Suppressor macrophage treated with lipopolysaccharide for 1 hour (primary cell): Measurements from ENCODE around the gene ABHD16A.

Source experiments
- DNase-seq, 3 donors: peaks; one replicate each; pipeline ENCODE4 v3.0.0-alpha.2; 2020 to 2022

The ABHD16A gene

DNA sequence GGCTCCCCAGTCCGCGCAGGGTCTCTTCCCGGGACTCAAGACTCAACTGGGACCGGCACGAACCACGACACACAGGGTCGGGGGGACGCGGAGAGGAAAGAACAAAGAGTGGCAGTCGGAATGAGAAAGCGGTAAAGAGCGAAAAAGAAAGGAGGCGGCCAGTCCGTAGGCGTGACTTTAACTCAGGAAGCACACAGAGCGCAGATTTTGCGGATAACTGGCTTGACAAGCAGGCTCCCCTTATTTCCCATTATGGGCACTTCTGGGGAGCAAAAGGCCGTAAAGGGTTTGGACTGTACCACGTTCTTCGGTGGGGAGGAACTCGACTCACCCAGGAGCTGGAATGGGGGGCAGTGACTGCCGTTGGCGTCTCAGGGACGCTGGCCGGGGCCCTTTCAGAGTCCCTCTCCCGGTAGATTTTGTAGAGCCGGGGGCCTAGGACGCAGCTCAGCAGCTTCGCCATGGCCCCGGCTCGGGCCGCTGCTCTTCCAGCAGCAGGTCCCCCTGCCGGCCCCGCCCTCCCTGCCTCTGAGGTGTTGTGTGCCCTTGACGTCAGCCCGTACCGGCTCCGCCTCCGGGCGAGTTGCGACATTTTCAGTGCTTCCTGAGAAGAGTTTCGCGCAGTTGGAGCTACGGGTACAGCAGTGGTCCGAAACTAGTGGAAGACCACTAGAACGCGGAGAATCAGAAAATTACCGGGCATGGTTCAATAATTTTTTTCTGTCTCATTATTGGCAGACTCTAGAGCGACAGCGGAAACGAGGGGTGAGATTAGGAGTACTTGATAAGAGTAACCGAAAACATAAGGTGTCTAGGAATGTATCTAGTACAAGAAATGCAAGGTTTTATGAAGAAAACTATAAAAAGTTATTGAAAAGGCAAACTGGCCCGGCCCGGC, at the start of gene ABHD16A:
TSS of gene ABHD16A (minus strand) at position 506 of the 898 bp plus-strand sequence. CDS start at position 463, 43 bp downstream.
- DNase-seq = peak; percentile 99

DNA sequence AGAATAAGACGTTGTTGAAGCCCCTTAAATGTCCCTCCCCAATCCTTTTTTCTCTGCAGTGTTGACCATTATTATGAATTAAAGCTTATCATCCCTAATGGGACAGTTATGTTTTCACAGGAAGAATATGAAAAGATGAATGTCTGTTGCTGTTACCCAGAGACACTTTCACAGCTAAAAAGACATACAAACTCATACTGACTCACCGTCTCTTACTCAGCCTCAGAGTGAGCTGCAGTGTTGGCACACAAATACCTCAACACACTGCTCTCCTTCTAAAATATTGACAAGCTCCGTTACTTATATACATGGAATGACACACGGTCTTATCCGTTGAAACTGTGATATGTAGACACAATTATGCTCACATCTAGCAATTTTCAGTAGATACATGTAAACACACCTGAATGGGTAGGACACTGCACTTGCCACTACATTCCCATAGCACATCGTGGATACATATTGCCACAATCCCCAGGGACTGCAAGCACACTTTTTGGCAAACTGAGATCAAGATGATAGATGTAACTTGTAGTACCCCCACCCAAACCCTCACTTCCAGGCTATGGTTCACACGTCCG, 49.7 kb upstream of the ABHD16A start:
- peak in 1 of 3 donors; percentile 11 for DNase-seq

DNA sequence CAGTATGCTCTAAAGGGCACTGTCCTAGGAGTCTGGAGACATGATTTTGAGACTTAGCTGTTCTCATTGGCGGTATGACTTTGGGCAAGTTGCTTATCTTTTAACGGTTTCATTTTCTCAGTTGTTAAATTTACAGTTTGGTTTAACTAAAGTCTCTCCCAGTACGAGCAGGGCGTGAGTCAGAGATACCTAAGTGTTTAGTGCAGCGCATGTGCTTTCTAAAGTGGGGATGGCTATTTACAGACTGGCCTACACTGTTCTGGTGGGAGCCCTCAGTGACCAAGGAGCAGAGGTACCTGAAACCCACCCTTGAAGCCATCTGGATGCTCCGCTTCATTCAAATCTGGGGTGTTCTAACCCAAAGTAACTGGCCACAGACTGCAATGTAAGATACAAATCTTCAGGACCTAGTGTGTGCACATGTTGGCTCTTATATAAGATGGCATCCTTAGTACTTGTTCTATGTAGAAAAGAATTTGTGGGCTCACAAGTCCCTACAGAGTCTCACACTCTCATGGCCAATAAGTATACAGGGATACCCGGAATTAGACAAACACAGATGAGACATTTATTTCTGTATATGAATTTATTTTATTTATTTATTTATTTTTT, 47.4 kb upstream of the ABHD16A start:
- DNase-seq = no peak

DNA sequence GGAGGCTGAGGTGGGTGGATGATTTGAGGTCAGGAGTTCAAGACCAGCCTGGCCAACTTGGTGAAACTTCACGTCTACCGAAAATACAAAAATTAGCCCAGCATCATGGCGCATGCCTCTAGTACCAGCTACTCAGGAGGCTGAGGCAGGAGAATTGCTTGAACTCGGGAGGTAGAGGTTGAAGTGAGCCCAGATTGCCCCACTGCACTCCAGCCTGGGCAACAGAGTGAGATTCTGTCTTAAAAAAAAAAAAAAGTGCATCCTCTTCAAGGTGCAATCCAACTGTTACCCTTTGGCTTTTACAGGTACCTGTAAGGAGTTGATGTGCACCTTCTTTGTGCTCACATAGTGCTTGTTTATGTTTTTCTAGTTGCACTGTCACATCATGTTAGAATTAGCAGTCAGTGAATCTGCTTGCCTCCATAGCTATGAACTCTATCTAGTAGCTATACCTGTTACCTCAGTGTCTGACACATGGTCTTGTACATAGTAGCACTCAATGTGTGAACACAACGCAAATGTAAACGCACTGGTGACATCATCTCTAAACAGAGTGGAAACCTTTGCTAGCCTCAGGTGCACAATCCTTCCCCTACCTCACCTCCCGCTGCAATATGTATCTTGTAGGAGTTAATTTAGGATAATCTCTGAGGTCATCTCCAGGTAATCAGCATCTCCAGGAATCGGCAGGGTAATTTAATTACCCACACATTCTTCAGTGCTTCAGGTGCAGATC, 46.3 kb upstream of the ABHD16A start:
- no peak for DNase-seq

DNA sequence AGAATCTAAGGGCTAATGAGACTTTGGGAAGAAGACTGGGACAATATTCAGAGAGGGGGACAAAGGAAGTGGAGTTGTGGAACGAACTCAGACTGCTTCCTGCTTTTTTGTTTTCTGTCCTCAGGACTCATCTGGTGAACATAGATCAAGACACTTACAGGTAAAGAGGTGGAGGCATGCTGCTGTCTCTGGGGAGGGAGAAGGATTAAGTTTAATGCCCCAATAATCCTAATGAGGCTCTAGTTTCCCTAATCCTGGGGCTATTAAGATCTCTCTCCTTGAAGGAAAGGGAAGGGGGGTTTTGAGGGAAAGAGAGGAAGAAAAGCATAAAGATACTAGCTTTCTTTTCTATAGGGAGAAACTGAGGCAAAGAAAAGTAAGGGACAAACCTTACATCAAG, 41.3 kb upstream of the ABHD16A start:
- no peak for DNase-seq

DNA sequence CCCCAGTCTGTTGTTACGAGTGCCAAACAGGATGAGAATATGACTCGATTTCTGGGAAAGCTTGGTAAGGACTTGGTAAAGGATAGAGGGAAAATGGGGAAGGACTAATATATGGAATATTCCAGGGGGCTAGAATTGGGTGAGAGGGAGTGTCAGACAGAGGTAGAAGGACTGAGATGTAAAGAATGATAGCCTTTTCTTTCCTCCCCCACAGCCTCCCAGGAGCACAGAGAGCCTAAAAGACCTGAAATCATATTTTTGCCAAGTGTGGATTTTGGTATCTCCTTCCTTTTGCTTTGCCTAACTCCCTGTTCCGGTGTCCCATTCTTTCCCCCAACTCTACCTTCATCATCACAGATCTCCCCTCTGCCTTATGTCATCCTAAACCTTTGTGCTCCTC, 39.8 kb upstream of the ABHD16A start:
- no peak for DNase-seq

DNA sequence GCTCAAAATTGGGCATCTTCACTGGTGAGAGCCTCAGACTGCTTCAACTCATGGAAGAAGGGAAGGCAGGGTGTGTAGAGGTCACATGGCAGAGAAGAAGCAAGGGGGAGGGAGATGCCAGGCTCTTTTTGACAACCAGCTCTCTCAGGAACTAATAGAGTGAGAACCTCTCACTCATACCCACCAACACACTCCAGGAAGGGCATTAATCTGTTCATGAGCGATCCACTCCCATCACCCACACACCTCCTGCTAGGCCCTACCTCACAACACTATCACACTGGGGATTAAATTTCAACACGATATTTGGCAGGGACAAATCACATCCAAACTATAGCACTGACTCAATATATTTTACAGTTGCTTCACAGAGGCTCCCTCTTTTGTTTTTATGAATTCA, 38.7 kb upstream of the ABHD16A start:
- DNase-seq = no peak

DNA sequence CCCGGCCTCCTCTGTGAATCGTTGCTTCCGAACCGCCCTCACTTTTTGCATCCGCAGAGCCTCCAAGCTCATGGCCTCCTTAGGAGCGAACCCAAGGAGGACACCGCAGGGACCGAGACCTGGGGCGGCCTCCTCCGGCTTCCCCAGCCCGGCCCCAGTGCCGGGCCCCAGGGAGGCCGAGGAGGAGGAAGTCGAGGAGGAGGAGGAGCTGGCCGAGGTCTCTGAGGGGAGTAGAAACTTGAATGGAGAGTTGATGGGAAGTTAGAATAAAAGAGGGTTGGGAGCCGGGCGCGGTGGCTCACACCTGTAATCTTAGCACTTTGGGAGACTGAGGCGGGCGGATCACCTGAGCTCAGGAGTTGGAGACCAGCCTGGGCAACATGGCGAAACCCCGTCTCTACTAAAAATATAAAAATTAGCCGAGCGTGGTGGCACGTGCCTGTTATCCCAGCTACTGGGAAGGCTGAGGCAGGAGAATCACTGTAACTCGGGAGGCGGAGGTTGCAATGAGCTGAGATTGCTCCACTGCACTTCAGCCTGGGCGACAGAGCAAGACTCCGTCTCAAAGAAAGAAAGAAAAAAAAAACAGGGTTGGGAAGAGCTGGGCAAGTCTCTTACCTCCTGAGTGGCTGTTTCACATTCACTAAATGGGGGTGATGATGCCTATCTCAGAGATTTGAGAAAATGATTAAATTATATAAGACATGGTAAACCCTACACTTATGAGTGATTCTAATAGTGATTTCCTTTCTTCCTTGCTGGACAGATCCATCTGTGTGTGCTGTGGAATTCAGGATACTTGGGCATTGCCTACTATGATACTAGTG, 37.5 kb upstream of the ABHD16A start:
- peak; percentile 64 to 80 (median 71) for DNase-seq

DNA sequence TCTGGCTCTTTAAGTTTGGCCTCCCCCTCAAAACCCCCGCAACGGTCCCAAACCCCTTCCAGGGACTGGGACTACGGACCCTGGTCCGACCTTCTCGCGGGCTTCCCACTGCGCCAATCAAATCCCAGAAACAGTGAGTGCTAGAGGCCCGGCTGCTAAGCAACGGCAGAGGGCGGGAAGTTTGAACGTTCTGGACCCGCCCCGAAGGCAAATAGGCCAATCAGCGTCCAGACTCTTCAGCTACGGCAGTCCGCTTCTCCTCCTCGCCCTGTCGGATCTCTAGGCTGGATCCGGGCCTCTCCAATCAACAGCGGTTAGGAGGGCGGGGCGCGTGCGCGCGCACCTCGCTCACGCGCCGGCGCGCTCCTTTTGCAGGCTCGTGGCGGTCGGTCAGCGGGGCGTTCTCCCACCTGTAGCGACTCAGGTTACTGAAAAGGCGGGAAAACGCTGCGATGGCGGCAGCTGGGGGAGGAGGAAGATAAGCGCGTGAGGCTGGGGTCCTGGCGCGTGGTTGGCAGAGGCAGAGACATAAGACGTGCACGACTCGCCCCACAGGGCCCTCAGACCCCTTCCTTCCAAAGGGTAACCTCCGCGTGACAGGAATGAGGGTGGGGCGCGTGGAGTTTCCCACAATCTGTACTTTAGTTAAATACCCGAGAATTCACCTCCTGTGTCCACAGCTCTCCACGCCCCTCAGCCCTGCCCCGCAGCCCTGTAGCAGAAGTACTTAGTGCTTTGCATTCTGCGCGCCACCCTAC, 36.7 kb upstream of the ABHD16A start, which contains the start of gene MSH5:
TSS of gene MSH5 (plus strand) at position 367 of the 758 bp plus-strand sequence. CDS start 462 bp downstream, outside the sequence.
- DNase-seq = peak; percentile 99

DNA sequence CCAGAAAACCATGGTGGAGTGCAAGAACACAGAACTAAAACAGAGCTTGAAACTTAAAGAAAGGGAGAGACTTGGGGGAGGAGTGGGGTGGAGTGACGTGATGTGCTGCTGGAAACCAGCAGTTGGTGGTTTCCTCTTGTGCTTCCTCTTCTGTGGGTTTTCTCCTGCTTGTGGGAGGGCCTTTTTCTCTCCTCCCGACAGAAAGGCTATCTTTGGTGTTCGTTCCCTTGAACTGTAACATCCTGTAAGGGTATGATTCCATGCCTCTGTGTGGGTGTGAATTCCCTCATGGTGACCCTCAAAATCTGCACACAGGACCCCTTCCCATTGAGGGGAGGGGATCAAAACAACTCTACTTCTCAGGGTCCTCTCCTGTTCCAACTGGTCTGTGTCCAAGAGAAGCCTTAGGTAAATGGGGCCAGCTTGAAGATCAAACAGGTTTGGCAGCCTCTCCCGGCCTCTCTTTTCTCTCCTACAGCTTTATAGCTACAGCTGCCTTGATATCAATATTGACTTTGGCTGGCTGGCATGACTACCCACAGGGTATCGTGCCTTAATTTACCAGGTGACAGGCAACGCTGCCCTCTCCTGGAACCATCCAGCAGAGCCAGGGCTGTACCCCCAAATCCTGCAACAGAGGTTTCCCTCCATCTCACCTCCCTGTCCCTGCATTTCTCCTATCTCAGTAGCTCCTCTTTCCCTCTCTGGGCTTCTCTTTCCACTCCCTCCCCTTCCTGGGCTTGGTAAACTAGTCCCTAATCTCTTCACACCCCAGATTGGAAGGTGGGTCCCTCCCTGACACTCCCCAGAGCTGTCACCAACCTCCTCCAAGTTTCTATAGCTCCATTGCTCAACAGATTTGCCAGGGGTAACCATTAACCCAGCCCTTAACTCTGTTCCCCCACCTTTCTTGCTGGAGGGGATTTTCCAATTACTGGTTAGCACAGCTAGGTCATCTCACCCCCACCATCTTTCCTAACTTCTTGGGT, 35.2 kb upstream of the ABHD16A start:
- peak; percentile 92 to 95 (median 92) for DNase-seq

DNA sequence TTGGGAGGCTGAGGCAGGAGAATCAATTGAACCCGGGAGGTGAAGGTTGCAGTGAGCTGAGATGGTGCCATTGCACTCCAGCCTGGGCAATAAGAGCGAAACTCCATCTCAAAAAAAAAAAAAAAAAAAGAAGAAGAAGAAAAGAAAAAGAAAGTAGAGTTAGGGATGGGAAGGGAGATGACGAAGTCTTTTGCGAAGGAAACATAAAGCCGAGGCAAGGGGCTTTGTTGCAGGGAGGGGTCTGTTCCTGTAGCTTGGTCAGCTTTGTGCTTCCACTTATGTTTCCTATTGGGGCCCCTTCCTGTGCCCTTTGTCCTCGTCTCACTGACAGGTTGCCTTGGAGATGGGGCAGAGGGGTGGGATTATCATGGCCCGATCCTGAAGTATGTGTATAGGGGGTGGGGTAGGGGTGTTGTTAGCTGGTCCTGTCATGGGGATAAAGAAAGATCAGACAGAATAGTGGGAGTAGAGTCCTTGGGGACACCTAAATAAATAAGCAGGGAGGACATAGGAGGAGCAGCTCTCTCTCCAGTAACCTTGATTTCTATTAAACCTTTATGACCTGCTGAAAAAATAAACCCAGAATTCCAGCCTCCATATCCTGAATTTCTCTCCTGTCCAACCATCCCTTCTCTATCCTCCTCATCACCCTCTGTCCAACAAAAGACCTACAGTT, 34.3 kb upstream of the ABHD16A start:
- peak; percentile 43 to 82 (median 73) for DNase-seq

DNA sequence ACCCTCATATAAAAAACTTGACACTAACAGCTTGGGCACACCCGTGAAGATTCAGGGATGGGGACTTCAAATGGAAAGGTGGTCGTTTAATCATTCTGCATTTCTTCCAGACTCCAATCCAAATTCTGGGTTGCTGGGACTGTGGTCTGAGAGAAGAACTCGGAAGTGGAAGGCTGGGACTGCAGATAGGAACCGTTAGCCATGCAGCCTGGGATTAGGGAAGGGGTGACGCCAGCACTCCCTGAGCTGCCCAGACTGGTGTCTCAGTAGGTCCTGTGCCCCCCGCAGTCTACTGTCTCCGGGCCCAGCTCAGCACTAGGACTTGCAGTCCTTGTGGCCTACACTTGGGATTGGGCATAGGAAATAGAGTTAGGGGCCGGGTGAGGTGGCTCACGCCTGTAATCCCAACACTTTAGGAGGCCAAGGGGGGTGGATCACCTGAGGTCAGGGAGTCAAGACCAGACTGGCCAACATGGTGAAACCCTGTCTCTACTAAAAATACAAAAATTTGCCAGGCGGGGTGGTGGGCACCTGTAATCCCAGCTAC, 33.7 kb upstream of the ABHD16A start:
- DNase-seq = peak; percentile 27 to 48 (median 46)

DNA sequence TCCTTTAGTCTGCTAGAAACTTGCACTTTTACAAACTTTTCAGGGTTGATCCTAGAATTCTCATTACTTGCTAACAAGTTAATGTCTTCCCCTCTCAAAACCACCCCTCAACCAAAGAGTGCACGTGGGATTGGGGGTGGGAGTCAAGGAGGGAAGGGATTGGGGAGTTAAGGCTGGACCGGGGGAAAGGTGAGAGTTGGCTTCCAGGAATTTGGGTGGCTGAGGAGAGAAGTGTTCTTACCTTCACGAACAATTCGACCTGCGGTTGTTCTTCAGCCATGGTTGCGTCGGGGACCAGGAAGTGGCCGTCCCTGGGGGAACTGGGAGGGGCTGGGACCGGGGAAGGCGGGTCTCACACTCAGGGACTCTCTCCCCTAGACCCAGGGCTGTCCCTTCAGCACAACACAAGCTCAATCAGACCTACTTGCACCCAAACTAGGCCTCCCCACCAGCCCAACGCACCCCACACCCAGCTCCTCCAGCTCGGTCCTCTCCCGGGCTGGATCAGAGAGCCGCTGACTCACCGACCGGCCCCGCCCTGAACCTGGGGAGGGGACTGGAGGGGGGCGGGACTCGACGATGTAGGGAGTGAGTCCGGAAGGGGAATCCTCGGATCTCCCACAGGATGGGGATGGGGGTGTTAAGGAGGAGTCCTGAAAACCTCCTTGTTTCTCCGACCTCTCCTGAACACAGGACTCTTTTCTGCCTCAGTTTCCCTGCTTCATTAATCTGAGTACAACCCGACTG, 33.1 kb upstream of the ABHD16A start, which contains the start of gene CLIC1:
TSS of gene CLIC1 (minus strand) at position 510 of the 747 bp plus-strand sequence. CDS start at position 280, 230 bp downstream.
- peak; percentile 92 to 96 (median 94) for DNase-seq

DNA sequence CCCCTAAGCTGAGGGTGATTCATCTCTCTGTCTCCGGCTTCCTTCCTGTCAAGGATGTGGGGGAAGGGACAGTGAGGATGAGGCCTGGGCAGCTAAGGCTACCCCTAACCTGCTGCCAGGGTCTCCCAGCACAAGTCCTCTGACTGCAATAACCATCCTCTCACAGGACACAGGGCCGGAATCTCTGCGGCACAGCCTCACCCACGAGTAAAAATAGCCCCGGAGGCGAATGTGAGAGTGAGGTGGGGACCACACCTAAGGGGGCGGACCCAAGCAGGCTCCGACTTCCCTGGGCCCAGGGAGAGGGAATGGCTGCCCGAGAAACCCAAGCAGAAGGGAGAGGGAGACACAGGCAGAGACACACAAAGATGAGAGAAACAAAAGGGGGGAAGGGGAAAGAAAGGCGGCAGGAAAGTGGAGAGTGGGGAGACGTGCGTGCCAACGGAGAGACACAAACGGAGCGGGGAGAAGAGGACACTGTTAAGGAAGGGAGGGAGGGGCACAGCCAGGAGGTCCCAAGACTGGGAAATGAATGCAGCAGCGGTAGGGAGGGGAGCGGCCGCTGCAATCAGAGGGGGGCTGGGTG, 31.8 kb upstream of the ABHD16A start:
- DNase-seq = peak; percentile 87 to 88 (median 87)

DNA sequence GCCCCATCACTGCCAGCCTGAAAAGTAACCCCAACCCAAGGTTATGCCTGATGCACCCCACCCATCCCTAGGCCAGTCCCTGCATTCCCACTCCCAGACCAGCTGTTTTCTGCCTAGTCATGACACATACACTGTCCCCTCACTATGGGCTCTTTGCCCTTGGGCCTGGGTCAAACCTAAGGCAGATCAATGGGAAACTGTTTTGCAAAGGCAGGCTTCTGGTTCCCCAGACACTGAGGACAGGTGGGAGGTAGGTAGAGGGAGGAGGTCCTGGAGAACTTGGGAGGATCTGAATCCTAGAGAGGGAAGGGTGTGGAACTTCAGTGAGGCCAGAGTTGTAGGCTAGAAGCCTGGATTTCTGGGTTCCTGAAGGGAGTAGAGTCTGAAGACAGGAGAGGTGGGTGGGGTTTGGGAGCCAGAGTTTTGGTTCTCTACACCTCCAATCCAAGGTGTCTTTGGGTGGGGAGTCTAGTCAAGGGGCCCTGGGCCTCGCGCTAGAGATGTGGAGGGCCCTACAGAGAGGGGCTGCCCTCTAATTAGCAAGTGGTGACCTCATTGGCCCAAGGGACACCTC, 31.2 kb upstream of the ABHD16A start:
- no peak for DNase-seq

DNA sequence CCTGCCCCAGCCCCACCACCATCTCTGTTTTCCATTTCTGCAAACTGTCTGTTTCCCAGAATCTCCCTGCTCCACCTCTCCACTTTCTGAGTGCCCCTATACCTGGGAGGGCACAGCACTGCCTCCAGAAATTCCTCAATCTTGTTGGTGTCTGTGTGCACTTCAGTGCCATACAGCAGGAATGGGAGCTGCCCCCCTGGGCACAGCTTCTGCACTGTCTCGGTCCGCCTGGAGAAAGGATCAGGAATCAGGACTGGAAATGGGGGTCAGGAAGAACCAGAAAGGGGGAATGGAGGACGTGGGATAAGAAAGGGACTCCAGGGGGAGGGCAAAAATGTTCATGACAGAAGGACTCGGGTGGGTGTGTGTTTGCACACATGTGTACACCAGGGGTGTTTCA, 30.6 kb upstream of the ABHD16A start:
- no peak for DNase-seq

DNA sequence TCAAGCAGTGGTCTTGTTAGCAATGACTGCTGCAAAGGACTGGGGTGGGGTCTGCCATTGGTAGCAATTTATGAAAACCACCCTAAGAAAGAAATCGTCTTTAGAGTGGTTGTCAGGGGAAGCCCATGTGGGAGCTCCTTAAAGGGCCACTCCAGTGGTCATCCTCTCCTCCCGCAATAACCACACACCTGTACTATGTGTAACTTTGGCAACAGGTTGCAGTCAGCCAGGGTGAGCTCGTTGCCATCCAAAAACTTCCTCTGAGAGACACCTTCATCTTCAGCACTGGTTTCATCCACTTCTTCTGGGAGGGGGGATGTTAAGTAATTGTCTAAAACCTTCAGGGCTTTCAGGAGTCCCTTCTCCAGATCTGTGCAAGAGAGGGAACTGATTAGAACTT, 28.9 kb upstream of the ABHD16A start:
- no peak for DNase-seq
